ENCODE measurements around the gene MLLT3.

- TF ChIP-seq EP300 (IDR thresholded peaks at IDR 0.05) (no peak), CTCF (IDR thresholded peaks at IDR 0.05) (no peak)
Measured at GRCh38 chr9:20297646-20298084, 324.6 kb downstream of the MLLT3 start.
